MV-4-11 (cell line): Measurements from ENCODE around the gene CAPZA1.
A peak's percentile ranks its signal among the peaks of the same experiment; 100 is the strongest.
"Not testable (repeated sequence)": the region's sequence is repeated elsewhere in the genome, so short reads cannot be mapped to it uniquely, and the experiment has no call there.

Experiments
- DNase-seq: peaks from one replicate; lab custom pipeline; 2025; lab: John Stamatoyannopoulos, UW

Gene CAPZA1

GRCh38 chr1:112628516-112628915 lies 8.9 kb downstream of the CAPZA1 start:
- no peak for DNase-seq

- DNase-seq = no peak
Observed at GRCh38 chr1:112629256-112629655, 9.6 kb downstream of the CAPZA1 start.

- DNase-seq = no peak
Observed at GRCh38 chr1:112633628-112634027, 14.0 kb downstream of the CAPZA1 start.

GRCh38 chr1:112634367-112634766 lies 14.7 kb downstream of the CAPZA1 start:
- DNase-seq = no peak

GRCh38 chr1:112636056-112636455 lies 16.4 kb downstream of the CAPZA1 start:
- DNase-seq = no peak

- DNase-seq = no peak
Observed at GRCh38 chr1:112636597-112637253, 17.1 kb downstream of the CAPZA1 start.

- no peak for DNase-seq
Observed at GRCh38 chr1:112637254-112638109, 17.9 kb downstream of the CAPZA1 start.

- no peak for DNase-seq
Observed at GRCh38 chr1:112638110-112638428, 18.4 kb downstream of the CAPZA1 start.

- DNase-seq = not testable (repeated sequence)
Observed at GRCh38 chr1:112640437-112640836, 20.8 kb downstream of the CAPZA1 start.

- no peak for DNase-seq
Observed at GRCh38 chr1:112643080-112643479, 23.4 kb downstream of the CAPZA1 start.

- no peak for DNase-seq
Observed at GRCh38 chr1:112646225-112646624, 26.6 kb downstream of the CAPZA1 start.

GRCh38 chr1:112651205-112651604 lies 31.6 kb downstream of the CAPZA1 start:
- DNase-seq = no peak

GRCh38 chr1:112665857-112666256 lies 46.2 kb downstream of the CAPZA1 start:
- no peak for DNase-seq

- no peak for DNase-seq
Observed at GRCh38 chr1:112666946-112667345, 47.3 kb downstream of the CAPZA1 start.

GRCh38 chr1:112672009-112672408 lies 52.4 kb downstream of the CAPZA1 start:
- no peak for DNase-seq

- no peak for DNase-seq
Observed at GRCh38 chr1:112672842-112673241, 53.2 kb downstream of the CAPZA1 start.

- peak; percentile 25 for DNase-seq
Observed at GRCh38 chr1:112673592-112674439, 54.2 kb downstream of the CAPZA1 start.

GRCh38 chr1:112674440-112674985 lies 54.9 kb downstream of the CAPZA1 start, which contains the start of gene MOV10:
Gene MOV10 (plus strand): TSS chr1:112674659. CDS start chr1:112674913, 254 bp downstream.
- DNase-seq = peak; percentile 39

- DNase-seq = no peak
Observed at GRCh38 chr1:112674986-112675727, 55.5 kb downstream of the CAPZA1 start.

- DNase-seq = no peak
Observed at GRCh38 chr1:112675728-112676381, 56.2 kb downstream of the CAPZA1 start.

- DNase-seq = peak; percentile 2
Observed at GRCh38 chr1:112676543-112676942, 56.9 kb downstream of the CAPZA1 start.
